ENCODE results near the gene PLCB1. TPM values are rescaled to one million over a fixed set of nuclear protein-coding genes. Genes with fewer than 3 reads are reported as not detected.

PLCB1 gene
- total RNA-seq, 1 donor from 2014 or later = 6.3 TPM

- no peaks in the 10 kb centered on the region for H3K9me3 ChIP-seq
- H3K4me1 ChIP-seq = no peaks in the 10 kb centered on the region
- intact Hi-C loops (cut with DNase I) = no loop called here
- H3K4me3 ChIP-seq = no peak overlapping the region
- H3K36me3 ChIP-seq = no peaks in the 10 kb centered on the region
- no peak for DNase-seq
- no peaks in the 10 kb centered on the region for H3K27me3 ChIP-seq (ENCODE audit: low read depth)
- ATAC-seq = no peak
- H3K27ac ChIP-seq = no peak overlapping the region
- TF ChIP-seq CTCF (IDR thresholded peaks at IDR 0.05) = no peak
These were observed 139.7 kb downstream of the PLCB1 start for GRCh38 chr20:8271727-8272126.

GRCh38 chr20:8272766-8273165 is 140.7 kb downstream of the PLCB1 start:
- ATAC-seq (no peak), DNase-seq (no peak)
- Histone ChIP-seq H3K27me3 (ENCODE audit: low read depth) (no peaks in the 10 kb centered on the region), H3K9me3 (no peaks in the 10 kb centered on the region), H3K4me1 (no peaks in the 10 kb centered on the region), H3K4me3 (no peak overlapping the region), H3K36me3 (no peaks in the 10 kb centered on the region), H3K27ac (no peak overlapping the region)
- TF ChIP-seq CTCF (IDR thresholded peaks at IDR 0.05) = no peak
- intact Hi-C loops (cut with DNase I) = no loop called here

GRCh38 chr20:8284902-8285301 is 152.8 kb downstream of the PLCB1 start:
- intact Hi-C loops (cut with DNase I) = no loop called here
- Histone ChIP-seq H3K36me3 (no peaks in the 10 kb centered on the region), H3K4me1 (no peaks in the 10 kb centered on the region), H3K4me3 (no peak overlapping the region), H3K27ac (no peak overlapping the region), H3K27me3 (ENCODE audit: low read depth) (no peaks in the 10 kb centered on the region), H3K9me3 (no peaks in the 10 kb centered on the region)
- ATAC-seq (no peak), DNase-seq (no peak)
- no peak for TF ChIP-seq CTCF (IDR thresholded peaks at IDR 0.05)

- Histone ChIP-seq H3K36me3 (no peaks in the 10 kb centered on the region), H3K27ac (no peak overlapping the region), H3K4me3 (no peak overlapping the region), H3K27me3 (ENCODE audit: low read depth) (no peaks in the 10 kb centered on the region), H3K4me1 (no peaks in the 10 kb centered on the region), H3K9me3 (no peaks in the 10 kb centered on the region)
- DNase-seq (no peak), ATAC-seq (no peak)
- intact Hi-C loops (cut with DNase I) = no loop called here
- no peak for TF ChIP-seq CTCF (IDR thresholded peaks at IDR 0.05)
These were observed 155.3 kb downstream of the PLCB1 start for GRCh38 chr20:8287340-8287739.

- intact Hi-C loops (cut with DNase I) = no loop called here
- H3K27me3 ChIP-seq (ENCODE audit: low read depth) = no peaks in the 10 kb centered on the region
- H3K4me3 ChIP-seq = no peak overlapping the region
- ATAC-seq (no peak), DNase-seq (no peak)
- no peaks in the 10 kb centered on the region for H3K4me1 ChIP-seq
- H3K27ac ChIP-seq = no peak overlapping the region
- no peaks in the 10 kb centered on the region for H3K36me3 ChIP-seq
- H3K9me3 ChIP-seq = no peaks in the 10 kb centered on the region
- no peak for TF ChIP-seq CTCF (IDR thresholded peaks at IDR 0.05)
These were observed 159.1 kb downstream of the PLCB1 start for GRCh38 chr20:8291200-8291599.

- Histone ChIP-seq H3K9me3 (no peaks in the 10 kb centered on the region), H3K27ac (no peak overlapping the region), H3K4me3 (no peak overlapping the region), H3K27me3 (ENCODE audit: low read depth) (no peaks in the 10 kb centered on the region), H3K4me1 (no peaks in the 10 kb centered on the region), H3K36me3 (no peaks in the 10 kb centered on the region)
- ATAC-seq (no peak), DNase-seq (no peak)
- intact Hi-C loops (cut with DNase I) = no loop called here
- TF ChIP-seq CTCF (IDR thresholded peaks at IDR 0.05) = no peak
These were observed 159.8 kb downstream of the PLCB1 start for GRCh38 chr20:8291873-8292272.
